IMR-90 (cell line): ENCODE results near the gene SLC12A7. TPM values are rescaled to one million over a fixed set of nuclear protein-coding genes. Genes with fewer than 3 reads are reported as not detected.

Experiments used
- ATAC-seq: fragments of 200-7000 bp; cut with Tn5 transposase; 2 replicates; pipeline ENCODE4 v1.9.1; 2020; ENCODE audit warnings: low read depth, mild to moderate bottlenecking, moderate library complexity
- BruUV-seq: library from RNA; stranded (reverse); fragments of 400-500 nt; replicated peaks from 2 replicates; lab custom pipeline; 2021; lab: Mats Ljungman, UMichigan
- CTCF ChIA-PET: fragments of 300-600 bp; formaldehyde crosslinking; extraction: SDS; loops from one replicate; lab custom pipeline; 2021; ENCODE audit warnings: antibody characterized with exemption; lab: Yijun Ruan, JAX
- POLR2A ChIA-PET: fragments of 300-600 bp; sonication (Branson Sonifier 250); formaldehyde crosslinking; loops from one replicate; lab custom pipeline; 2022; ENCODE audit warnings: antibody characterized with exemption; ENCODE audit not compliant: unreplicated experiment; lab: Charles Lee
- DNase-seq: peaks from one replicate; pipeline ENCODE4 v3.0.0; 2013
- H2AFZ ChIP-seq: replicated peaks from 2 replicates; pipeline ENCODE3; 2013; ENCODE audit warnings: low read length, mild to moderate bottlenecking; ENCODE audit not compliant: poor library complexity
- H2AK5ac ChIP-seq: 2 replicates; pipeline ENCODE4 v1.6.1; 2013; ENCODE audit warnings: low read depth, low read length, inconsistent platforms
- H2AK9ac ChIP-seq: replicated peaks from 2 replicates; pipeline ENCODE3; 2013; ENCODE audit warnings: mild to moderate bottlenecking, low read depth, low read length, moderate library complexity; ENCODE audit not compliant: poor library complexity
- H2BK120ac ChIP-seq: 2 replicates; pipeline ENCODE4 v1.6.1; 2013; ENCODE audit warnings: low read depth, low read length, inconsistent platforms
- H2BK15ac ChIP-seq: 3 replicates; pipeline ENCODE4 v1.6.1; 2013; ENCODE audit warnings: low read depth, low read length, inconsistent platforms
- H2BK20ac ChIP-seq: 2 replicates; pipeline ENCODE4 v1.6.1; 2013; ENCODE audit warnings: low read depth, mild to moderate bottlenecking, inconsistent platforms, low read length, moderate library complexity
- H2BK5ac ChIP-seq: 2 replicates; pipeline ENCODE4 v1.6.1; 2013; ENCODE audit warnings: mild to moderate bottlenecking, low read depth, low read length, inconsistent platforms; ENCODE audit not compliant: poor library complexity, severe bottlenecking
- H3K14ac ChIP-seq: replicated peaks from 2 replicates; pipeline ENCODE4 v1.6.1; 2013; ENCODE audit warnings: low read depth, low read length, inconsistent platforms
- H3K18ac ChIP-seq: 2 replicates; pipeline ENCODE4 v1.6.1; 2013; ENCODE audit warnings: low read depth, low read length, control low read depth
- H3K23ac ChIP-seq: 2 replicates; pipeline ENCODE4 v1.6.1; 2013; ENCODE audit warnings: low read depth, low read length, inconsistent platforms
- H3K27ac ChIP-seq: 2 replicates; pipeline ENCODE4 v1.5.1; 2013; ENCODE audit warnings: mild to moderate bottlenecking, control low read depth, low read length; ENCODE audit not compliant: insufficient read depth
- H3K27me3 ChIP-seq: 2 replicates; pipeline ENCODE4 v1.6.1; 2013; ENCODE audit warnings: low read length; ENCODE audit not compliant: control insufficient read depth, insufficient read depth
- H3K36me3 ChIP-seq: 2 replicates; pipeline ENCODE4 v1.6.1; 2013; ENCODE audit warnings: low read length, mixed read lengths; ENCODE audit not compliant: control insufficient read depth, insufficient read depth
- H3K4ac ChIP-seq: 2 replicates; pipeline ENCODE4 v1.6.1; 2013; ENCODE audit warnings: low read depth, low read length, inconsistent platforms
- H3K4me1 ChIP-seq: 2 replicates; pipeline ENCODE4 v1.6.1; 2013; ENCODE audit warnings: low read length, mixed read lengths; ENCODE audit not compliant: control insufficient read depth, insufficient read depth
- H3K4me2 ChIP-seq: 2 replicates; pipeline ENCODE4 v1.6.1; 2013; ENCODE audit warnings: low read depth, mild to moderate bottlenecking, control low read depth, low read length, moderate library complexity
- H3K4me3 ChIP-seq: 2 replicates; pipeline ENCODE4 v1.5.1; 2013; ENCODE audit warnings: low read depth, mild to moderate bottlenecking, control low read depth, low read length, moderate library complexity; ENCODE audit not compliant: insufficient read depth
- H3K56ac ChIP-seq: 2 replicates; pipeline ENCODE4 v1.6.1; 2013; ENCODE audit warnings: low read length, inconsistent platforms; ENCODE audit not compliant: insufficient read depth; ENCODE audit errors: extremely low read depth
- H3K79me1 ChIP-seq, 2 experiments: 2 replicates each; pipeline ENCODE4 v1.6.1; 2013; ENCODE audit warnings: low read length in 2 of 2, inconsistent platforms in 1 of 2, low read depth in 1 of 2
- H3K9ac ChIP-seq: 2 replicates; pipeline ENCODE4 v1.6.1; 2013; ENCODE audit warnings: low read depth, low read length, control low read depth
- H3K9me1 ChIP-seq: 2 replicates; pipeline ENCODE4 v1.6.1; 2013; ENCODE audit warnings: low read length, inconsistent platforms; ENCODE audit not compliant: insufficient read depth
- H3K9me3 ChIP-seq: 2 replicates; pipeline ENCODE4 v1.6.1; 2013; ENCODE audit warnings: low read length; ENCODE audit not compliant: control insufficient read depth, insufficient read depth
- H4K20me1 ChIP-seq: 2 replicates; pipeline ENCODE4 v1.6.1; 2013; ENCODE audit warnings: low read length, inconsistent platforms; ENCODE audit not compliant: insufficient read depth
- H4K5ac ChIP-seq: 2 replicates; pipeline ENCODE4 v1.6.1; 2013; ENCODE audit warnings: mild to moderate bottlenecking, low read depth, low read length, control low read depth
- H4K8ac ChIP-seq, 2 experiments: 2 replicates each; pipeline ENCODE4 v1.6.1; 2013; ENCODE audit warnings: low read depth in 2 of 2, low read length in 2 of 2, control low read depth in 1 of 2, inconsistent platforms in 1 of 2
- H4K91ac ChIP-seq: 2 replicates; pipeline ENCODE4 v1.6.1; 2013; ENCODE audit warnings: low read depth, low read length, inconsistent platforms; ENCODE audit not compliant: insufficient read depth
- BHLHE40 ChIP-seq: fragments of 150-350 bp; IDR thresholded peaks from 2 replicates; pipeline ENCODE4 v1.6.1; 2016; ENCODE audit warnings: mild to moderate bottlenecking, low read depth, low read length
- CEBPB ChIP-seq: IDR thresholded peaks from 2 replicates; pipeline ENCODE4 v1.6.1; 2012; ENCODE audit warnings: low read depth, low read length, improper control_type of control experiment
- CHD1 ChIP-seq: IDR thresholded peaks from 2 replicates; pipeline ENCODE4 v1.6.1; 2012; ENCODE audit warnings: low read depth, low read length, improper control_type of control experiment
- CTCF ChIP-seq: conservative IDR thresholded peaks from 2 replicates; pipeline ENCODE4 v1.5.1; 2012; ENCODE audit warnings: mild to moderate bottlenecking, low read depth, low read length, improper control_type of control experiment
- ELK1 ChIP-seq: fragments of 150-350 bp; IDR thresholded peaks from 2 replicates; pipeline ENCODE4 v1.6.1; 2016; ENCODE audit warnings: low read depth, mild to moderate bottlenecking, low read length, moderate library complexity, borderline replicate concordance
- FOS ChIP-seq: fragments of 150-350 bp; IDR thresholded peaks from 2 replicates; pipeline ENCODE4 v1.6.1; 2016; ENCODE audit warnings: low read depth, low read length
- NFE2L2 ChIP-seq: fragments of 150-350 bp; IDR thresholded peaks from 2 replicates; pipeline ENCODE4 v1.6.1; 2016; ENCODE audit warnings: low read depth, mild to moderate bottlenecking, low read length
- RAD21 ChIP-seq: IDR thresholded peaks from 2 replicates; pipeline ENCODE4 v1.6.1; 2012; ENCODE audit warnings: low read length, improper control_type of control experiment
- RCOR1 ChIP-seq: IDR thresholded peaks from 2 replicates; pipeline ENCODE4 v1.6.1; 2012; ENCODE audit warnings: mild to moderate bottlenecking, low read length, improper control_type of control experiment; ENCODE audit not compliant: insufficient replicate concordance
- RFX5 ChIP-seq: IDR thresholded peaks from 2 replicates; pipeline ENCODE4 v1.8.0; 2012; ENCODE audit warnings: low read depth, mild to moderate bottlenecking, low read length, moderate library complexity
- SMC3 ChIP-seq: fragments of 150-350 bp; IDR thresholded peaks from 2 replicates; pipeline ENCODE4 v1.6.1; 2016; ENCODE audit warnings: low read depth, mild to moderate bottlenecking, antibody characterized with exemption, low read length, moderate library complexity
- USF2 ChIP-seq: fragments of 150-350 bp; IDR thresholded peaks from 2 replicates; pipeline ENCODE4 v1.6.1; 2017; ENCODE audit warnings: mild to moderate bottlenecking, antibody characterized with exemption, low read length, low read depth
- WGBS, 2 experiments: methylation state at CpG; one replicate each; pipeline versions ENCODE4 v1.1.5 to v1.1.7; 2013; ENCODE audit warnings: missing lambda C conversion rate in 2 of 2; ENCODE audit not compliant: insufficient read length in 1 of 2; ENCODE audit errors: extremely low coverage in 2 of 2; 5-methylcytosine and 5-hydroxymethylcytosine counted together
- dilution Hi-C: fragments of 300-500 bp; cut with HindIII; formaldehyde crosslinking; loops from one replicate; pipeline ENCODE4 v1.14.3; 2018; ENCODE audit warnings: low sequenced_read_pairs; ENCODE audit not compliant: unreplicated experiment
- in situ Hi-C: fragments of 300-500 bp; cut with MboI; formaldehyde crosslinking; loops from 3 replicates; pipeline ENCODE4 v1.14.3; 2019; ENCODE audit warnings: low sequenced_read_pairs, inconsistent platforms, mixed read lengths
- intact Hi-C: fragments of 100-400 bp; cut with micrococcal nuclease; formaldehyde crosslinking; loops from 2 replicates; pipeline ENCODE4 v1.10.0; 2022
- polyA plus RNA-seq, 3 experiments: library from polyadenylated mRNA; depleted of rRNA; stranded (reverse); fragments of >200 nt; gene quantifications; 2 replicates each; pipeline ENCODE4 v1.2.3, GENCODE V29; 2012; ENCODE audit warnings: low replicate concordance in 1 of 3
- total RNA-seq: library from RNA; depleted of rRNA; stranded (reverse); fragments of >200 nt; gene quantifications from 2 replicates; pipeline ENCODE4 v1.2.3, GENCODE V29; 2012

SLC12A7 gene
- total and polyA plus RNA-seq, 2 of the 4 experiments (the other 2 are of a cell fraction), result 3.0 to 6.1 TPM

GRCh38 chr5:1098986-1099597 is 12.8 kb downstream of the SLC12A7 start:
- no peak overlapping the region for H3K27ac ChIP-seq
- no peak overlapping the region for H3K23ac ChIP-seq
- H3K18ac ChIP-seq, result no peak overlapping the region
- H3K56ac ChIP-seq, result no peak overlapping the region
- CTCF ChIA-PET, result no interaction called here
- no peak overlapping the region for H4K8ac ChIP-seq
- intact Hi-C loops (no loop called here), in situ Hi-C loops (no loop called here), dilution Hi-C loops (no loop called here)
- BruUV-seq, result no TSS peak
- H3K9me3 ChIP-seq, result no peaks in the 10 kb centered on the region
- no peak overlapping the region for H2BK20ac ChIP-seq
- no peak overlapping the region for H3K4ac ChIP-seq
- no peak overlapping the region for H2AFZ ChIP-seq
- no peak overlapping the region for H3K9ac ChIP-seq
- H3K4me1 ChIP-seq, result peaks cover 2% of the 10 kb centered on the region; the same call in 1 of the 2 replicates
- POLR2A ChIA-PET, result no interaction called here
- H4K20me1 ChIP-seq, result peaks cover 11% of the 10 kb centered on the region
- H3K27me3 ChIP-seq, result no peaks in the 10 kb centered on the region
- H4K91ac ChIP-seq, result no peak overlapping the region
- no peak overlapping the region for H3K4me2 ChIP-seq
- no peak overlapping the region for H3K4me3 ChIP-seq
- H2AK9ac ChIP-seq, result no peak overlapping the region
- no peak overlapping the region for H2BK15ac ChIP-seq
- H4K5ac ChIP-seq, result no peak overlapping the region
- 77% methylated on average over 17 of the region's 28 CpGs; no CpG with 5 or more reads in 1 of the 2 experiments for WGBS, 2 experiments
- H3K9me1 ChIP-seq, result no peaks in the 10 kb centered on the region
- DNase-seq (no peak), ATAC-seq (no peak)
- TF ChIP-seq BHLHE40 (no peak), SMC3 (no peak), ELK1 (no peak), USF2 (no peak), RAD21 (no peak), CTCF (no peak), FOS (no peak), RCOR1 (no peak), CEBPB (no peak), CHD1 (no peak), RFX5 (no peak), NFE2L2 (no peak)
- H2BK5ac ChIP-seq, result no peak overlapping the region
- no peaks in the 10 kb centered on the region for H3K36me3 ChIP-seq
- H3K79me1 ChIP-seq, result peaks cover 0 to 4% of the 10 kb centered on the region in 2 experiments; a peak in 1 of 4 replicates
- no peak overlapping the region for H2BK120ac ChIP-seq
- no peak overlapping the region for H3K14ac ChIP-seq
- no peak overlapping the region for H2AK5ac ChIP-seq
